Esophagus muscularis mucosa (tissue), 4 donors: Measurements from ENCODE around the gene MYCN.

ENCODE experiments used
- EP300 ChIP-seq: sonication (generic); formaldehyde crosslinking; IDR thresholded peaks from one replicate; pipeline ENCODE4 v1.6.1; 2017; ENCODE audit warnings: antibody characterized with exemption
- POLR2A ChIP-seq: fragments of 450-650 bp; IDR thresholded peaks from one replicate; pipeline ENCODE4 v1.6.1; 2017; ENCODE audit warnings: antibody characterized with exemption, moderate library complexity, mild to moderate bottlenecking, low read depth
- POLR2AphosphoS5 ChIP-seq, 2 donors: sonication (generic); formaldehyde crosslinking; IDR thresholded peaks; one replicate each; pipeline ENCODE4 v1.6.1; 2017; ENCODE audit warnings: antibody characterized with exemption in 2 of 2
- TF ChIP-seq, protein P1 (sequence below), 3 experiments: fragments of 200-600 bp in 2 of 3; fragments of 450-650 bp in 1 of 3; sonication (generic) in 2 of 3; IDR thresholded peaks; one replicate each; pipeline ENCODE4 v1.5.1; 2017 to 2019; ENCODE audit warnings: antibody characterized with exemption in 3 of 3, mild to moderate bottlenecking in 2 of 3, moderate library complexity in 1 of 3

DNA sequence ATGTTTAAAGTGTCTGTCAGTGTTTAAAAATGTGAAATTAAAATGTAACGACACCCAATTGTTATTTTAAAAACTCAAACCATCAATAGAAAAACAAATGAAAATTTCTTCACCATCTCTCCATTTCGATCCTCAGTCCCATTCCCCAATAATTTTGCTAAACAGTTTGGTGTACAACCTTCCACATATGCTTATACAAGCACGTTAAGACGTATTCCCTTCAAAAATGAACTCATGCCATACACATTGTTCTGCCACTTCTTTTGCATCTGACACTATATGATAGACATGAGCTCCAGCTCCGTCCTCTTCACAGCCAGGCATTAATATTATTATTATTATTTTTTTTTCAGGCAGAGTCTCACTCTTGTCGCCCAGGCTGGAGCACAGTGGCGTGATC is 14.1 kb upstream of the MYCN start:
- TF ChIP-seq, protein P1, sequence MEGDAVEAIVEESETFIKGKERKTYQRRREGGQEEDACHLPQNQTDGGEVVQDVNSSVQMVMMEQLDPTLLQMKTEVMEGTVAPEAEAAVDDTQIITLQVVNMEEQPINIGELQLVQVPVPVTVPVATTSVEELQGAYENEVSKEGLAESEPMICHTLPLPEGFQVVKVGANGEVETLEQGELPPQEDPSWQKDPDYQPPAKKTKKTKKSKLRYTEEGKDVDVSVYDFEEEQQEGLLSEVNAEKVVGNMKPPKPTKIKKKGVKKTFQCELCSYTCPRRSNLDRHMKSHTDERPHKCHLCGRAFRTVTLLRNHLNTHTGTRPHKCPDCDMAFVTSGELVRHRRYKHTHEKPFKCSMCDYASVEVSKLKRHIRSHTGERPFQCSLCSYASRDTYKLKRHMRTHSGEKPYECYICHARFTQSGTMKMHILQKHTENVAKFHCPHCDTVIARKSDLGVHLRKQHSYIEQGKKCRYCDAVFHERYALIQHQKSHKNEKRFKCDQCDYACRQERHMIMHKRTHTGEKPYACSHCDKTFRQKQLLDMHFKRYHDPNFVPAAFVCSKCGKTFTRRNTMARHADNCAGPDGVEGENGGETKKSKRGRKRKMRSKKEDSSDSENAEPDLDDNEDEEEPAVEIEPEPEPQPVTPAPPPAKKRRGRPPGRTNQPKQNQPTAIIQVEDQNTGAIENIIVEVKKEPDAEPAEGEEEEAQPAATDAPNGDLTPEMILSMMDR (IDR thresholded peaks at IDR 0.05) = no peak
- TF ChIP-seq EP300 = no peak
- no peak for TF ChIP-seq POLR2A
- TF ChIP-seq POLR2AphosphoS5 (IDR thresholded peaks at IDR 0.05) = no peak
